Fibroblast of lung (primary cell): ENCODE measurements around the gene GOLGA6B.

Experiments
- EZH2 ChIP-seq: IDR thresholded peaks from 2 replicates; pipeline ENCODE4 v1.5.1; 2012; ENCODE audit warnings: low read length, control low read depth, mild to moderate bottlenecking; ENCODE audit errors: missing control alignments
- TF ChIP-seq, protein P1 (sequence below), 2 donors: IDR thresholded peaks in 1 of 2; conservative IDR thresholded peaks in 1 of 2; 1 replicate in 1 of 2; 2 replicates in 1 of 2; pipeline ENCODE4 v1.5.1; 2011 to 2012; ENCODE audit warnings: low read length in 2 of 2, control low read depth in 1 of 2, inconsistent platforms in 1 of 2, low read depth in 1 of 2, mild to moderate bottlenecking in 1 of 2

DNA sequence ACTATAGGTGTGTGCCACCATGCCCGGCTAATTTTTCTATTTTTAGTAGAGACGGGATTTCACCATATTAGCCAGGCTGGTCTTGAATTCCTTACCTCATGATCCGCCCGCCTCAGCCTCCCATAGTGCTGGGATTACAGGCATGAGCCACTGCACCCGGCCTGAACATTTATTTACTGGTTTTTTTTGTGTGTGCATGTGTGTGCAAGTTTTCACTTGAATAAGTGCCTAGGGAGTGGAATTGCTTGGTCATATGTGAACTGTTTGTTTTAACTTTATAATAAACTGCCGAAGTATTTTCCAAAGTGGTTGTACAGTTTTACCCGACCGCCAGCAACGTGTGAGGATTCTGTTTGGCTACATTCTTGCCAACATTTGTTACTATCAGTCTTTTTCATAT lies 45.6 kb downstream of the GOLGA6B start:
- TF ChIP-seq, protein P1, sequence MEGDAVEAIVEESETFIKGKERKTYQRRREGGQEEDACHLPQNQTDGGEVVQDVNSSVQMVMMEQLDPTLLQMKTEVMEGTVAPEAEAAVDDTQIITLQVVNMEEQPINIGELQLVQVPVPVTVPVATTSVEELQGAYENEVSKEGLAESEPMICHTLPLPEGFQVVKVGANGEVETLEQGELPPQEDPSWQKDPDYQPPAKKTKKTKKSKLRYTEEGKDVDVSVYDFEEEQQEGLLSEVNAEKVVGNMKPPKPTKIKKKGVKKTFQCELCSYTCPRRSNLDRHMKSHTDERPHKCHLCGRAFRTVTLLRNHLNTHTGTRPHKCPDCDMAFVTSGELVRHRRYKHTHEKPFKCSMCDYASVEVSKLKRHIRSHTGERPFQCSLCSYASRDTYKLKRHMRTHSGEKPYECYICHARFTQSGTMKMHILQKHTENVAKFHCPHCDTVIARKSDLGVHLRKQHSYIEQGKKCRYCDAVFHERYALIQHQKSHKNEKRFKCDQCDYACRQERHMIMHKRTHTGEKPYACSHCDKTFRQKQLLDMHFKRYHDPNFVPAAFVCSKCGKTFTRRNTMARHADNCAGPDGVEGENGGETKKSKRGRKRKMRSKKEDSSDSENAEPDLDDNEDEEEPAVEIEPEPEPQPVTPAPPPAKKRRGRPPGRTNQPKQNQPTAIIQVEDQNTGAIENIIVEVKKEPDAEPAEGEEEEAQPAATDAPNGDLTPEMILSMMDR (conservative IDR thresholded peaks at IDR 0.05 in 1 of 2, IDR thresholded peaks at IDR 0.05 in 1 of 2; ENCODE audit: low read depth in 1 of 2, low read length in 2 of 2), result no peak
- no peak for TF ChIP-seq EZH2
